ENCODE data around the gene MYL10.
"Not testable (repeated sequence)": the region's sequence is repeated elsewhere in the genome, so short reads cannot be mapped to it uniquely, and the experiment has no call there.

Gene MYL10

DNA sequence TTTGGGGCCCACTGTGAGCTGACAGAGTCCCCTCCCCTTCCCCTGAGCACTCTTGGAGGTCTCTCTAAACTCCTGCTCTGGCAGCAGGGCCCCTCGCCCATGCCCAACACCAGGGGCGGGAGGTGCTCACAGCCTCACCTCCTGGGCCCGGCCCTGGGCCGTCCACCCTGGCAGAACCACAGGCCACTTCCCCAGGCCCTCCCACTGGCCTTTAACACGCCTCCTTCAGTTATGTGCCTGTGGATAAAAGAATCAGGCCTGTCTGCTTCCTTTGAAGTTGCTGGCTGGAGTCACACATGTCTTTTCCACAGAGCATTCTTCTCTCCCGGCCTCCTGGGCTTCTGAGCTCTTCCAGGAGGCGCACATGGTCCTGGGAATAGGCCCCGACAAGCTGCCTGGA lies 10.2 kb downstream of the MYL10 start:
- no peak for DNase-seq (ENCODE audit: low read depth in 2 of 2)

DNA sequence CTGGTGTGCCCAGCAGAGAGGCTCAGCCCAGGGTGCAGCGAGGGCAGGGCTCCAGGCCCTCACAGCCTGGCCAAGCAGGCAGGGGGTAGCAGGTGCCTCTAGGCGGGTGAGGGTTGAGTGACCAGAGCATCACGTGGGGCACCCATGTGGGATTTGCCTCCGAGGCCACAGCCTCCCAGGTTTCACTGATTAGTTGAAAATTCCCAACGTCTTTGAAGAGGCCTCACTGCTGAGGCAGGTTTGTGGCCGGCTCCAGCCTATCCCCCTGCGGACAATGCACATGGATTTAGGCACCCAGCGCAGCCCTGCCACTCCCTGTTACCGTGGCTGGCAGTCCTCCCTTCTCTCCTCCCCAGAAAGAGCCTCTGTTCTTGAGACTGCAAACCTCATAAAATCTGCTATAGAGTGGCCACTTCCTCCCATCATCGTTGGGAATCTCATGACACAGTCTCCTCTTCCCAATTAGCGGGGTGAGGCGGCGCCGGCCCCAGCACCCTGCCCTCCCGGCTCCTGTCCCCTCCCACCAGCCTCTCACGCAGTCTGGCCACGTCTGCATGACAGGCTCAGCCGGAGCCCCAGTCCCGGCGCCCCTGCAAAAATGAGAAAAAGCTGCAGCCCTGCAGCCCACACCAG lies 10.8 kb downstream of the MYL10 start:
- DNase-seq (ENCODE audit: low read depth in 2 of 2) = no peak

DNA sequence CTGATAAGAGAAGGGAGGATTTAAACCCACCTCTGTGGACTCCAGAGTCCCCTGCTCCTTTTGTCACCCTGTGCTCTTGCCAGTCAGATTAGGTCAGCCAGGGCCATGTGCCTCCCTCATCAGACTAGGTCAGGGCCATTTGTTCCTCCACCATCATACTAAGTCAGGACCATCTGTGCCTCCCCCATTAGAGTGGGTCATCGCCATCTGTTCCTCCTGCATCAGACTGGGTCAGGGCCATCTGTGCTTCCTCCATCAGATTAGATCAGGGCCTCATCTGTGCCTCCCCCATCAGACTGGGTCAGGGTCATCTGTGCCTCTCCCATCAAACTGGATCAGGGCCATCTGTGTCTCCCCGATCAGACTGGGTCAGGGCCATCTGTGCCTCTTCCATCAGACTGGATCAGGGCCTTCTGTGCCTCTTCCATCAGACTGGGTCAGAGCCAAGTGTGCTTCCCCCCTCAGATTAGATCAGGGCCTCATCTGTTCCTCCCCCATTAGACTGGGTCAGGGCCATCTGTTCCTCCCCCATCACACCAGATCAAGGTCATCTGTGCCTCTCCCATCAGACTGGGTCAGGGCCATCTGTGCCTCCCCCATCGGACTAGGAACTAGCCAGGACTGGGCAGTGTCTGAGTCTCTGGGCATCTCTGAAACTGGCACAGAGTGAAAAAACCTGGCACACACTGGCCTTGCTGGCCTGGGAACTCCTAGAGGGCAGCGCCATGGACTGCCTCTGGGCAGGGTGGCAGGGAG lies 11.5 kb downstream of the MYL10 start:
- DNase-seq (ENCODE audit: low read depth in 2 of 2) = no peak

DNA sequence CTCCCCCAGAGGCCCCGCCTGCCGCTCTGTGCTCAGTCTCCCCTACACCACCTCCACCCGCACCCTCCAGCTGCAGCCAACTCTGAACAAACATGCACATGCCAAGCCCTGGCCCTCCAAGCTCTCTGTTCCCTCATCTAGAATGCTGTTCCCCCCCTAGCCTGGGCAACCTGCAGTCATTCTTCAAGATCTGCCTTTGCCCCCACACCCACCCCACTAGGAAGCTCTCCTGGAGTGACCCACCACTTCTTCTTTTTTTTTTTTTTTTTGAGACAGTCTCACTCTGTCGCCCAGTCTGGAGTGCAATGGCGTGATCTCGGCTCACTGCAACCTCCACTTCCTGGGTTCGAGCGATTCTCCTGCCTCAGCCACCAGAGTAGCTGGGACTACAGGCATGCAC lies 13.7 kb downstream of the MYL10 start:
- no peak for DNase-seq (ENCODE audit: low read depth in 2 of 2)

DNA sequence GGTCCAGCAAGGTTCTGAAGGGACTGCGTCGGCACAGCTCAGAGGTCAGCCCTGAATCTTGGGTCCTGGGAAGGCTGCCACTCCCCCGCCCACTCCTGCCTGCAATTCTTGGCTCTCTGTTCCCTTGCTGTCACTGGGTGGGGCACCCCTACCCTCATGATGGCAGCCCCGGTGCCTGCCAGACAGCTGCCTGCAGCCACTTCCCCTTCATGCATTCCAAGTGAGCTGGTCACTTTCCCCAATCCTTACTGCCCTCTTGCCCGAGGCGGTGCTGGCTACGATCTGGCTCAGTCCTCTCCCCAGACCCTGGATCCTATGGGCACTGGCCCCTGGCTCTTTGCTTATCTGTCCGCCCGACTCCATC lies 14.2 kb downstream of the MYL10 start:
- no peak for DNase-seq (ENCODE audit: low read depth in 2 of 2)

DNA sequence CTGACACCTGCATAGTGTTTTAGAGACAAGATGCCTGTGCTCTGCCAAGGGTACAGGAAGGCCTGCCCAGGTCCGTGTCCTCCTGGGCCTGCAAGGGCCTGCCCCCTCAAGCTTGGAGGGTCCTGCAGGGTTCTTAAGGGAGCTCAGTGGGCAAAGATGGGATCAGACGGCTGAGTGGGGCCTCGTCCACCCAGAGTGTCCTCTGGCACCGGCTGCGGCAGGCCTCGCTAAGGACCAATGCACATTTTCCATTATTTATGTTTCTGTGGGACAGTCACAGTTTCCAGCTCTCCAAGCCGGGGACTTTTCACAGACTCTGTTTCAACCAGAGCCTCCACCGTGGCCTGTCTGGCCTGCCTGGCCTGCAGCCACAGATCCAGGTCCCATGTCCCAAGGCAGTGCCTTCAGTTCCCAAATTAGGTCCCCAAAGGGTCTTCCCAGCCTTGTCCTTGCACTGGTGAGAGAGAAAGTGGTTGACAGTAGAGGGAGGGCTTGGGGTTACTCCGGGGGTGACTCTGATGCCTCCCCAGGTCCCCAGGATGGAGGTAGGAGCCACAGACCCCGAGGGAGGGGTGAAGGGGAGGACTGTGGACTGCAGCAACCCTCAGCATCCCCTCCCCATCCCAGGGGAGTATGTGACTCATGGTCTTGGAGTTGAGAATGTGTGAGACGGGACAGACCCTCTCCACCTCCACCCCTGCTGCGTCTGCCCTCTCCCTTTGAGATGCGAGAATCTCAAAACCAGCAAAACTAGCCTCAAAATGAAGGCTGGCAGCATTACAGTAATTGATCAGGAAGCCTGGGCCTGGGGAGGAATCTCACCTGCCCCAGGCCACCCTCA lies 14.8 kb downstream of the MYL10 start:
- DNase-seq (ENCODE audit: low read depth in 2 of 2) = no peak

DNA sequence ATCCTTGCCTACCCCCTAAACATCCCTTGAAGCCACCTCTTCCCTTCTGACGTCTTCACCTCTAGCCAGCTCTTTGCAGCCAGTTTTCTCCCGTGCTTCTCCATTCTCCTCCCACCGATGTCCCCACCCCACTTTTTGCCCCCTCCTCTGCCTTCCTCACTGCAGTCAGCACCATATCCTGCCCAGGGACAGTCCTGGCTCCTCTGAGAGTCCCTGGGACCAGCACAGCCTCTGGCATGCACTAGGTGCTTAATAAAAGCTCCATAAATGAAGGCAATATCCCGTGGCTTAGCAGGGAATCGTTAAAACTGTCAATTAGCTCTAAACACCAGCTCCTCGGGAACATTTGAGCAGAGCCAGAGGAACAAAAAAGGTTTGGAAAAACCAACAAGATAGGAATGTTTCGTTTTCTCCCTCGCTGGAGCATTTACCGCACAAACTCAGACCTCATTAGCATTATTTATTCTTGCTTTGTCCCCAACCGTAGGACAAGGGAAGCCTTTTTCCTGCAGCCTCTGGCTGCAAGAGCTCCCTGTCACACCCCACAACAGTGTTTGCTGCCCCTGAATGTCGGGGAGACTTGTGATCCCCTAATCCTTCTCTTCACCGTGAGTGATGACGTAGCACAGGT lies 16.1 kb downstream of the MYL10 start:
- DNase-seq (ENCODE audit: low read depth in 2 of 2) = no peak

DNA sequence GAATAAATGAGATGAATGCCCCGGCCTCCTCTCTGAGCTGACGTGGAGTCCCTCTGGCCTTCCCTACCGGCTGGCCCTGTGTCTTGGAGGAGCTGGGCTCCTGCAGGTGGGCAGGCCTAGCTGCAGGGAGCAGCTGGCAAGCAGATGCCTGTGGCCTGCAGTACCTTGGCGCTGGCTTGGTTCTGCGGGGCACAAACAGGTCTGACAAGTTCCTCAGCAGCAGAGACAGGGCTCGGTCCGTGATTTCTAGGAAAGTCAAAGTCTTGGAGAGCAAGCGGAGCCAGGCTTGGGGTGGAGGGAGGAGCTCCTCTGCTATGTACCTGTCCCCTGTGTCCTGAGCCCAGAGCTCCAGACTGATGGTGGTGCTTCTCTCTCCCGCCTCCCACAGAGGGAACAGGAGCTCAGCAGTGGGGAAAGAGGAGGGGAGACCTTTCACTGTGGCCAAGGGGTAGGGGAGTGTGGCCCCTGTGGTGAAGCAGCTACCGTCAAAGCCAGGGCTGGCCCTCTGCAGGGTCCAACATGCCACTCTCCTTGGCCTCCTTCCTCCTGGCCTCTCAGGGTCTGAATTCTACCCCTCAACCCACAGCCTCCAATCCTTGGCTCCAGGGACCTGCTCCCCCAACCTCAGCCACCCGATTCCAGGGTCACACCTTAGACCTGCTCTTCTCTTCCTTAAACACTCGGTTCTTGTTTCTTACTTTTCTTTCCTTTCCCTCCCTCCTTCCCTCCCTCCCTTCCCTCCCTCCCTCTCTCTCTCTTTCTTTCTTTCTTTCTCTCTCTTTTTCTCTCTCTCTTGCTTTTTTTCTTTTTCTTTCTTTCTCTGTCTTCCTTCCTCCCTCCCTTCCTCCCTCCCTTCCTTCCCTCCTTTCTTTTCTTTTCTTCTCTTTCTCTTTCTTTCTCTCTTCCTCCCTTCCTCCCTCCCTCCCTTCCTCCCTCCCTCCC lies 20.1 kb downstream of the MYL10 start:
- no peak for DNase-seq (ENCODE audit: low read depth in 2 of 2)

DNA sequence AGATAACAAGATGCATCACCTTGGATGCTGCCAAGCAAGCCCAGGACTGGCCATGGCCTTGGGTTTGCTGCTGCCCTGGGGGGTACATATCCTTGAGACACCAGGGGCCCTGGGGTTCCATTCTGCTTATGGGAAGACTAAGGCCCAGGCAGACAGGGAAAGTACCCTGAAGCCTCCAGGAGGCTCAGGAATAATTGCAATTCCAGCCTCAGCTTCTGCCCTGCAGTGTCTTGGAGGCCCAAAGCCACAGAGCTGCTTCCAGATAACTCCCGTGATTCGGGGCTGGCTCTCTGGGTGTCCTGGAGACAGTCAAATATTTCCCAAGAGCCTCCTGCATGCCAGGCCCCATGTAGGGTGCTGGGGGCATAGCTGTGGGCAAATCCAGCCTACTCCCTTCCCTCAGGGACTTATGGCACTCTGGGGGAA lies 22.6 kb downstream of the MYL10 start:
- no peak for DNase-seq (ENCODE audit: low read depth in 2 of 2)

DNA sequence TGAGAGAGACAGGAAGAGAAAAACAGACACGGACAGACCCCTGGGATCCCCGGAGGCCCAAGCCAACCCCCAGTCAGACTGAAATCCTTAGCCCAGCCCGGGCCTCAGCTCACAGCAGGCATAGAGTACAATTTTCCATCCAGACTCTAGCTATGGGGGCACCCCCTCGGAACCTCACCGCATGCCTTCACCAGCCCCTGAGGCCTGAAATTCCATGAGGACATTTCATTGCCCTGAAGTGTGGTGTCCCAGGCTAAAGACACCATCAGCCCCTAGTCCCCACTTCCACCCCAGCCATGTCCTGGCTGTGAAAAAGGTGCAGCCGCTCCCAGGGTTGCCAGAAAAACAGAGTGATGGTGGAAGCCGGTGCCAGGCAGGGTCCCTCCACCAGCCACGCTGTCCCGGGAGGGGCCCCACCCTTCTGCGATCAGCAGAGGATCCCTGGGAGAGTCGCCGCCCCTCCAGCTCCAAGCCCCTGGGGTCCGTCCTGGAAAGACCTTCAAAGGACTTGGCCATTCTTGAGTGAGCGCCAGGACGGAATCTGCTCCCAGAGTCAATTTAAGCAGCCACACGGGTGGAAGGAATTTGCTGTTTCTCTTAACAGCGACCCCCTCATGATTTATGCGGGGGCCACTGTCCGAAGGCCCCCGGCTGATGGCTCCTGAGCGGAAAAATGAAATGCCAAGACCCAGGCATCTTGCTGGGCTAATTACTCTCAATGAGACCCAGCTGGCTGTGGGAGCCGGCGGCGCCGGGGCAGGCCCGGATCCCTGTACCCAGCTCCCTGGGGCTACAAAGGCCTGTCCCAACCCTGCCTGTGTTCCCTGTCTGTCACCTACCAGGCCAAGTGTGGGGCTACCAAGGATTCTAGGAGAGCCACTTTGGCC lies 23.2 kb downstream of the MYL10 start:
- no peak for DNase-seq (ENCODE audit: low read depth in 2 of 2)

DNA sequence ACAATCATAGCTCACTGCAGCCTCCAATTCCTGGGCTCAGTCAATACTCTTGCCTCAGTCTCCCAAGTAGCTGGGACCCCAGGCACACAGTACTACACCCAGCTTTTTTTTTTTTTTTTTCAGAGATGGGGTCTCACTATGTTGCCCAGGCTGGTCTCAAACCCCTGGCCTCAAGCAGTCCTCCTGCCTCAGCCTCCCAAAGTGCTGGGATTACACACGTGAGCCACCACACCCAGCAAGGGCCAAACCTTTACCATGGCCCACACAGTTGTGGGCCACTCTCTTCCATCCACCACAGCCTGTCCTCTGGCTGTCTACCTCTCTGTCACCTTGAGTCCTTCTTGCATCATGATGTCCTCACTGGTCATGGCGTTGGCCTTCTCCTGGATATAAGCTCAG lies 24.2 kb downstream of the MYL10 start:
- not testable (repeated sequence) for DNase-seq (ENCODE audit: low read depth in 2 of 2)

DNA sequence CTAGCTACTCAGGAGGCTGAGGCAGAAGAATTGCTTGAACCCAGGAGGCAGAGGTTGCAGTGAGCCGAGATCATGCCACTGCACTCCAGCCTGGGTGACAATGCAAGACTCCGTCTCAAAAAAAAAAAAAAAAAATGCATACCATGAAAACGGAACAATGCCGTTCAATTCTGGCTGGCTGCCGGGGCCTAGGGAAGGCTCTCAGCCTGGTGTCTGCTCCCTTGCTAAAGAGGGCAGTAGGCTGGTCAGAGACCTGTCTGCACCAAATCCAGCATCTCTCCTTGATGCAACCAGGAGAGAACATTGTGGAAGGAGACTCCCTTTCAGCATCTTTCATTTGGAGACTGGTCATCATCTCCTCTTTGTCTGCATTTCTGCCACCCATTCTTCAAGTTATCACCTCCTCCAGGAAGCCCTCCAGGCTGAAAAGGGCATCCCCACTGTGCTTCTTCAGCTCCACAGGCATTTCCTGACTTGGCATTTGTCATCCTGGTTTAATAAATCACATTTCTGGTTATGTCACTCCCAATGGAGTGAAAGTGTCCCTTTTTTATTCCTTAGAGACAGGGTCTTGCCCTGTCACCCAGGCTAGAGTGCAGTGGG lies 24.7 kb downstream of the MYL10 start:
- no peak for DNase-seq (ENCODE audit: low read depth in 2 of 2)

DNA sequence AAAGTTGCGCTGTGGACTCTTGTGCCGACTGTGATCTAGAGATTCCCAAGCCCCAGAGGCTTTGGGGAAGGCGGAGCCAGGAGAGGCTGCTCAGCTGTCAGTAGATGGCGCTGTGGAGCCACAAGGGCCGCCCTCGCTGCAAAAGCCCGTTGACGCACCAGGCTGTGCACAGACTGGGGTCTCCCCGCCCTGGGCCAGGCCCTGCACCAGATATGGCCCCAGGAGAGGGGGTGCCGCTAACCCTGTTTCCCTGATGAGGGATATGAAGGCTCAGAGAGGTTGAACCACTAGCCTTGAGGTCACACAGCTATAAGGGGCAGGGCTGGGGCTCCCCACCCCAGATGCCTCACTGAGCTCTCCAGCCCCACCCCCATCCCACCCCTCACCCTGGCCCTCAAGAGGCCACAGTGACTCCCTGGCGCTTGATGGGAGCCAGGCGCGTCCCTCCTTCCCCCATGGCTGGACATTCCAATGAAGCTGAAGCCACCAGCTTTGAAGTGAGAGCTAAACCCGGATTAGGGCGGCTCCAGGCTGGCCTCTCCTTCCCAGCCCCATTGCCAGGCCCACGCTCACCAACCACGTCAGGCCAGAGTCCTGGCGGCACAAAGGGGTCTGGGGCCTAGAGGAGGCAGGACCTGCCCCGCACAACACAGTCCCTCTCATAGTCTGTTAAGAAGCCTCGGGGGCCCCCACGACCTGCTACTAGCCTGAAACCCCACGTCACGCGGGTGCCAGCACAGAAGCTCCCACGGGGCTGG lies 26.4 kb downstream of the MYL10 start:
- peak; percentile 46 to 71 for DNase-seq (ENCODE audit: low read depth in 2 of 2)

DNA sequence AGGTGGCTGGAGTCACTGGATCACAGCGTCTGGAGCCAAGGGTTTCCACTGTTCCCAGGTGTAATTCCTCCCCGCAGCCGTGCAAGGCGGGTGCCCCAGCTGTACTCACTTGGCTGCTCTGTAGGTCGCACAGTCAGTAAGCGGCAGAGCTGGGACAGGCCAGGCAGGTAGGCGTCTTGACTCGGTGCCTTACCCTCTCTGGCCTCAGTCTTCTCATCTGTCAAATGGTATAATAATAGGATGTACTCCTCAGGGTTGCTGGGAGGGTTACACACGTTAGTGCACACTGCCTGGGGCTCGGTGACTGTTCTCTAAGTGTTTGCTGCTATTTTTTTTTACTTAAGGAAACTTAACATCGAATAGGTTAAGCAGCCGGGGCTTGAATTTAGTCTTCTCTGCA lies 27.0 kb downstream of the MYL10 start:
- no peak for DNase-seq (ENCODE audit: low read depth in 2 of 2)

DNA sequence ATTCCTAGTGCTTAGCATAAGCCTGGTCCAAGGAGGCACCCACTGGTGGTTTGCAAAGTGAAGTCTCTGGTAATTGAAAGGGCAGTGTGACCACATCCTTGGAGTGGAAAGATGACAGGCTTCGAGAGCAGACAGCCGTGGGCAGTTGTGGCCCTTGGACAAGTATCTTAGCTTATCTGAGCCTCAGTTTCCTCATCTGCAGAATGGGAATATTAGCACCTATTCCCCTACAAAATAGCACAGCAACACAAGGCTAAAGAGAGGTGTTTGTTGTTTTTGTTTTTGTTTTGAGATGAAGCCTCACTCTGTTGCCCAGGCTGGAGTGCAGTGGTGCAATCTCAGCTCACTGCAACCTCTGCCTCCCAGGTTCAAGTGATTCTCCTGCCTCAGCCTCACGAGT lies 29.3 kb downstream of the MYL10 start:
- no peak for DNase-seq (ENCODE audit: low read depth in 2 of 2)

DNA sequence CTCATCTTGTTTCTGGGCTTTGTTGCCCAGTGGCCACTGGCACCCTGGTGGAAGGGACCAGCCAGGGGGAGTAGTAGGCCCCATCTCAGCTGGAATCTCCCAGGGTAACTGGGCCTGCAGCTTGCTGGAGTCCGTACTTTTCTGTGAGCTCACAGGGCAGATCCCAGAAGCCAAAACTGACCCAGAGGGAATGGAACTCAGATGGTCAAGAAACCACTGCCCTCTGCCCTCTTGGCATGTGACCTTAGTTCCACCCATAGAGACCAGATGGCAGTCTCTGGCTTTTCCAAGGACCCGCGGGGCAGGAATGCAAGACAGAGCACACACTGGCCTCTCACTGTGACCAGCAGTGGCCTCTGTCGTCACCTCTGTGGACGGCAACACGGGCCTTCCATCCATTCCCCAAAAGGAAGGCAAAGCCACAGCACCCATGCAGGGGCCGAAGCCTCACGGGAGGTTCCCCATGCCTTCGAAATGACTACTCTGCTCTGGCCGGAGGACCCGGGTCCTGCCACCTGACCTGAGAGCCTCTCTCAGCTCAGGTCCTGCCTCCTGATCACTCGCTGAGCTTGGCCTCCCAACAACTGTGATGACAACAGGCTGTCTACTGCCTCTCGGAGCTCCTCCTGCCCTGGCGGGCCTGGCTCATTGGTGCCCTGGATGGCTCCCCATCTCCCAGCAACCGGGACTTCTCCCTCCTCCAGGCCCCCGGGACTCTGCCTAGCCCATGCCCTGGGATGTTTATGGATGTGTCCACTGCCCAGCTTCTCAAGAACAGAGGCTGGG lies 29.9 kb downstream of the MYL10 start:
- no peak for DNase-seq (ENCODE audit: low read depth in 2 of 2)

DNA sequence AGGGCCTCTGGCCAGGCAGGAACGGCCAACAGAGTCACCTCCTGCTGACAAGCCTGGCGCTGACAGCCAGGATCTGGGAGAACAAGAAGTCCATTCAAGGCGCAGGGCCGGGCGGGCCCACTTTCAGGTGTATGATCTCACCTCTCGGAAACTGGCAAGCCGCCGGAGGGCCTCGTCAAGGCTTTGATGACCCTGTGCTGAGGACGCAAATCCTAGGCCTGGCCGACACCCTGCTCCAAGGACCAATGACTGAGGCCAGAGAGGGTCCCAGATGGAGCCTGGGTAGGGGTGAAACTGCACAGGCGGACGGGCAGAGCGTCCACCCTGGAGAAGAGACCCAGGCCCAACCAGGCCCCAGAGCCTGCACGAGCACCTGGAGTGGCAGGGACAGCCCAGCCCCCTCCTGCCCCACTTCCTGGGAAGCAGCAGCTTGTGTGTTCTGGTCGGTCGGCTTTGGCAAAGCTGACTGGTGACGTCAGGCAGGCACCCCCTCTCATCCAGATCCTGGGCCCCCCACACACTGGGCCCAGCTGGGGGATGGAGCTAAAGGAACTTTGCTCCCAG lies 30.6 kb downstream of the MYL10 start:
- DNase-seq (ENCODE audit: low read depth in 2 of 2) = no peak

DNA sequence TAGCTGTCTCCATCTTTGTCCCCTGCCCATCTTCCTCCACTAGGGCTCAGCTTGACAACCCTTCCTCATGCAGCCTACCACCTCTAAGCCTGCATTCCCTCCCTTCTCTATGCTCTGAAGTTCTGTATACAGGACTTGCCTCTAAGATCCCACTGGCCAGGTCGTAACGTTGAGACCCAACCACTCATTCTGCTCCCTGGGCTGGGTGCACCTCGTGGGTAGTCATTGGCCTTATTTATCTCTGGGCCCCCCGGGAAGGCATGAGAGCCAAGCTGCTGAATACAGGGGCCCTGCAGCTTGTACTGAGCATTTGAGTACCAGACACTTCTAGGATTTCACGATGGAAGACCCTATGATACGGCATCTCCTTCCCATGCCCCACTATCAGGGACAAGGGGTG lies 31.2 kb downstream of the MYL10 start:
- DNase-seq (ENCODE audit: low read depth in 2 of 2) = no peak
